Panc1 (cell line): ENCODE data around the gene FAR1. TPM values are rescaled to one million over a fixed set of nuclear protein-coding genes. Genes with fewer than 3 reads are reported as not detected.

ENCODE experiments used
- ATAC-seq: fragments of 200-7000 bp; cut with Tn5 transposase; 2 replicates; pipeline ENCODE4 v1.9.1; 2020; ENCODE audit warnings: mild to moderate bottlenecking, moderate library complexity
- BruUV-seq: library from RNA; stranded (reverse); fragments of 400-500 nt; replicated peaks from 2 replicates; lab custom pipeline; 2021; lab: Mats Ljungman, UMichigan
- CTCF ChIA-PET: fragments of 300-600 bp; sonication (Branson Sonifier 250); formaldehyde crosslinking; loops from one replicate; lab custom pipeline; 2022; ENCODE audit warnings: antibody characterized with exemption; lab: Charles Lee
- POLR2A ChIA-PET: fragments of 300-600 bp; sonication (Branson Sonifier 250); formaldehyde crosslinking; loops from one replicate; lab custom pipeline; 2022; ENCODE audit warnings: antibody characterized with exemption; lab: Charles Lee
- DNase-seq: peaks from one replicate; pipeline ENCODE4 v3.0.0-alpha.2; 2010; ENCODE audit warnings: low read depth, low spot score
- H3K27ac ChIP-seq: 2 replicates; pipeline ENCODE4 v1.5.1; 2011; ENCODE audit warnings: mild to moderate bottlenecking, low read length, inconsistent platforms
- H3K27me3 ChIP-seq: fragments of 200-500 bp; sonication (Bioruptor generic); 2 replicates; pipeline ENCODE4 v1.6.0; 2014; ENCODE audit warnings: low read length, inconsistent platforms; ENCODE audit not compliant: control insufficient read depth, insufficient read depth
- H3K36me3 ChIP-seq: fragments of 200-500 bp; sonication (Bioruptor generic); 2 replicates; pipeline ENCODE4 v1.5.1; 2014; ENCODE audit warnings: inconsistent platforms, mild to moderate bottlenecking, low read length, moderate library complexity; ENCODE audit not compliant: control insufficient read depth, insufficient read depth
- H3K4me1 ChIP-seq: 2 replicates; pipeline ENCODE4 v1.5.1; 2011; ENCODE audit warnings: inconsistent platforms, mild to moderate bottlenecking, low read length, moderate library complexity; ENCODE audit not compliant: control insufficient read depth, insufficient read depth
- H3K4me3 ChIP-seq, 2 experiments: 2 replicates each; pipeline ENCODE4 v1.5.1; 2011 to 2012; ENCODE audit warnings: low read depth in 2 of 2, low read length in 2 of 2, mild to moderate bottlenecking in 2 of 2, inconsistent platforms in 1 of 2, moderate library complexity in 1 of 2
- H3K9me3 ChIP-seq: fragments of 200-500 bp; sonication (Bioruptor generic); 2 replicates; pipeline ENCODE4 v1.5.1; 2014; ENCODE audit warnings: low read depth, mild to moderate bottlenecking, inconsistent platforms, low read length, moderate library complexity; ENCODE audit not compliant: control insufficient read depth, insufficient read depth
- CTCF ChIP-seq: fragments of 450-650 bp; IDR thresholded peaks from 2 replicates; pipeline ENCODE4 v1.5.1; 2017; ENCODE audit warnings: mild to moderate bottlenecking
- POLR2AphosphoS5 ChIP-seq: IDR thresholded peaks from 2 replicates; pipeline ENCODE4 v1.6.1; 2012; ENCODE audit warnings: mild to moderate bottlenecking, low read depth, low read length, moderate library complexity
- REST ChIP-seq, 2 experiments: IDR thresholded peaks; 2 replicates each; pipeline ENCODE4 v1.6.1; 2011 to 2012; ENCODE audit warnings: low read depth in 2 of 2, control low read depth in 1 of 2, low read length in 1 of 2, mild to moderate bottlenecking in 1 of 2, moderate library complexity in 1 of 2; ENCODE audit not compliant: insufficient read depth in 1 of 2
- SIN3A ChIP-seq: IDR thresholded peaks from 2 replicates; pipeline ENCODE4 v1.6.1; 2012; ENCODE audit warnings: low read depth, mild to moderate bottlenecking, low read length, moderate library complexity, borderline replicate concordance; ENCODE audit not compliant: insufficient read depth
- TCF7L2 ChIP-seq: IDR thresholded peaks from 2 replicates; pipeline ENCODE4 v1.6.1; 2011; ENCODE audit warnings: mild to moderate bottlenecking, low read depth, low read length, inconsistent platforms
- in situ Hi-C: cut with HindIII; loops from 2 replicates; pipeline ENCODE4 v1.10.0; 2016; ENCODE audit warnings: low sequenced_read_pairs, low pct_unique_long_range_greater_than_20kb
- intact Hi-C: fragments of 100-400 bp; cut with micrococcal nuclease; formaldehyde crosslinking; loops from one replicate; pipeline ENCODE4 v1.10.0; 2022; ENCODE audit not compliant: unreplicated experiment
- total RNA-seq: library from RNA; stranded (reverse); gene quantifications from one replicate; pipeline ENCODE4 v1.2.1, GENCODE V29; 2021; ENCODE audit not compliant: unreplicated experiment

FAR1 gene
- total RNA-seq, 1 experiment from 2014 or later, result 60.4 TPM

- H3K36me3 ChIP-seq, result no peaks in the 10 kb centered on the region
- in situ Hi-C loops, result no loop called here
- no peak for ATAC-seq
These were observed 11.3 kb downstream of the FAR1 start for GRCh38 chr11:13679768-13680167.

GRCh38 chr11:13680501-13681264, 12.2 kb downstream of the FAR1 start:
- DNase-seq (no peak), ATAC-seq (no peak)
- CTCF ChIA-PET, result no interaction called here
- no peak overlapping the region for H3K4me3 ChIP-seq
- H3K36me3 ChIP-seq, result no peaks in the 10 kb centered on the region
- H3K9me3 ChIP-seq, result no peaks in the 10 kb centered on the region
- H3K4me1 ChIP-seq, result no peaks in the 10 kb centered on the region
- no peak overlapping the region for H3K27ac ChIP-seq
- no peaks in the 10 kb centered on the region for H3K27me3 ChIP-seq
- POLR2A ChIA-PET, result no interaction called here
- no TSS peak for BruUV-seq
- TF ChIP-seq POLR2AphosphoS5, result no peak
- no peak for TF ChIP-seq SIN3A
- TF ChIP-seq REST (IDR thresholded peaks at IDR 0.05; ENCODE audit: insufficient read depth in 1 of 2, low read depth in 2 of 2, low read length in 1 of 2), result no peak
- no peak for TF ChIP-seq TCF7L2
- TF ChIP-seq CTCF, result no peak
- in situ Hi-C loops, result no loop called here
- intact Hi-C loops, result no loop called here

More at GRCh38 chr11:13679768-13680167, 11.3 kb downstream of the FAR1 start:
- TF ChIP-seq REST (IDR thresholded peaks at IDR 0.05; ENCODE audit: insufficient read depth in 1 of 2, low read depth in 2 of 2, low read length in 1 of 2), result no peak
- TF ChIP-seq CTCF, result no peak
- no peak for TF ChIP-seq TCF7L2
- no peak for TF ChIP-seq SIN3A
- no peak for TF ChIP-seq POLR2AphosphoS5
- no peaks in the 10 kb centered on the region for H3K9me3 ChIP-seq
- POLR2A ChIA-PET, result no interaction called here
- H3K4me3 ChIP-seq, result no peak overlapping the region
- no peaks in the 10 kb centered on the region for H3K4me1 ChIP-seq
- BruUV-seq, result no TSS peak
- no peaks in the 10 kb centered on the region for H3K27me3 ChIP-seq
- H3K27ac ChIP-seq, result no peak overlapping the region
- DNase-seq, result no peak
- intact Hi-C loops, result no loop called here
- CTCF ChIA-PET, result no interaction called here
